ENCODE measurements around the gene KCNA2.

The KCNA2 gene

GRCh38 chr1:110593902-110594301, 12.3 kb downstream of the KCNA2 start (continued):
- TF ChIP-seq, protein P1, sequence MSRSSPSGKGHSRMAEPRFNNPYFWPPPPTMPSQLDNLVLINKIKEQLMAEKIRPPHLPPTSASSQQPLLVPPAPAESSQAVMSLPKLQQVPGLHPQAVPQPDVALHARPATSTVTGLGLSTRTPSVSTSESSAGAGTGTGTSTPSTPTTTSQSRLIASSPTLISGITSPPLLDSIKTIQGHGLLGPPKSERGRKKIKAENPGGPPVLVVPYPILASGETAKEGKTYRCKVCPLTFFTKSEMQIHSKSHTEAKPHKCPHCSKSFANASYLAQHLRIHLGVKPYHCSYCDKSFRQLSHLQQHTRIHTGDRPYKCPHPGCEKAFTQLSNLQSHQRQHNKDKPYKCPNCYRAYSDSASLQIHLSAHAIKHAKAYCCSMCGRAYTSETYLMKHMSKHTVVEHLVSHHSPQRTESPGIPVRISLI (tag by site-specific recombination; IDR thresholded peaks at IDR 0.05): no peak
- TF ChIP-seq RBAK (tag by site-specific recombination; IDR thresholded peaks at IDR 0.05): no peak

DNA sequence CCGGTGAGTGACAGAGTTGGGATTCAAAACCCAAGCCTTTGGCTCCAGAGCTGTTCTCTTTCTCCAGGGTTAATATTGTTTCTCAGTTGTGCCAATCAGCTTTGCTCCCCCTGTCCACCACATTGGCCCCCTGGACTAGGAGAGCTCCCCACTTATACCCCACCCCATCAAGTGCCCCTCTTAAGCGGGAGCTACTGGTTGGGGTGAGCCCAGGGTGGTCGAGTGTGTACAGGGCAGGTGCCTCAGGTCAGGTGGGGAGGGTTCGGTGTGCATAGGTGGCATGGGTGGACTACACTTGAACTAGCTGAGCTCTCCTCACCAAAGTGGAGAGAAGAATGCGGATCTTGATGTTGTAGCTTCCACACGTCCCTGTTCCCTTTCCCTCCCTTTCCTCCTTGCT, 14.2 kb downstream of the KCNA2 start:
- Histone ChIP-seq H3K4me3 (ENCODE audit: low read depth, low read length) (no peak overlapping the region), H3K36me3 (ENCODE audit: control insufficient read depth in 2 of 2, insufficient read depth in 1 of 2, low read length in 2 of 2) (no peaks in the 10 kb centered on the region), H3K27ac (ENCODE audit: extremely low read depth, low read depth, low read length) (no peak overlapping the region), H3K9me3 (ENCODE audit: control insufficient read depth, insufficient read depth, low read depth, low read length) (no peaks in the 10 kb centered on the region), H3K4me1 (ENCODE audit: control insufficient read depth, insufficient read depth, low read length) (no peaks in the 10 kb centered on the region)
- TF ChIP-seq ZNF670 (tag by site-specific recombination; IDR thresholded peaks at IDR 0.05; ENCODE audit: low read depth): no peak
- POLR2A ChIA-PET: no interaction called here
- CTCF ChIA-PET: interaction anchor here (0.9 to 1.1 kb wide), 2 partner anchors 37 to 189 kb away, joined by 4 to 6 read pairs; no protein-coding TSS in a partner anchor

GRCh38 chr1:110588991-110589390, 17.2 kb downstream of the KCNA2 start:
- Histone ChIP-seq H3K36me3 (ENCODE audit: control insufficient read depth in 2 of 2, insufficient read depth in 1 of 2, low read length in 2 of 2) (no peaks in the 10 kb centered on the region), H3K27ac (ENCODE audit: extremely low read depth, low read depth, low read length) (no peak overlapping the region), H3K9me3 (ENCODE audit: control insufficient read depth, insufficient read depth, low read depth, low read length) (no peaks in the 10 kb centered on the region), H3K4me1 (ENCODE audit: control insufficient read depth, insufficient read depth, low read length) (no peaks in the 10 kb centered on the region), H3K4me3 (ENCODE audit: low read depth, low read length) (no peak overlapping the region)
- ChIA-PET CTCF (interaction anchor here (1.0 kb wide), 1 partner anchor 65 kb away, joined by 5 read pairs; no protein-coding TSS in a partner anchor), POLR2A (no interaction called here)
- TF ChIP-seq ZNF324 (tag by site-specific recombination; IDR thresholded peaks at IDR 0.05) (no peak), ZNF366 (tag by site-specific recombination; conservative IDR thresholded peaks at IDR 0.05) (no peak), ZNF19 (tag by site-specific recombination; IDR thresholded peaks at IDR 0.05; ENCODE audit: low read depth) (no peak), ZNF830 (tag by site-specific recombination; IDR thresholded peaks at IDR 0.05; ENCODE audit: low read depth) (no peak), ZNF221 (tag by site-specific recombination; IDR thresholded peaks at IDR 0.05; ENCODE audit: borderline replicate concordance) (no peak), ZBTB17 (tag by site-specific recombination; IDR thresholded peaks at IDR 0.05) (no peak), KLF1 (tag by site-specific recombination; IDR thresholded peaks at IDR 0.05) (no peak), ZNF311 (tag by site-specific recombination; IDR thresholded peaks at IDR 0.05; ENCODE audit: borderline replicate concordance) (no peak), ZNF596 (tag by site-specific recombination; IDR thresholded peaks at IDR 0.05) (no peak), MZF1 (tag by site-specific recombination; IDR thresholded peaks at IDR 0.05; ENCODE audit: borderline replicate concordance) (no peak), ZFHX2 (tag by site-specific recombination; conservative IDR thresholded peaks at IDR 0.05) (no peak), ZNF350 (tag by site-specific recombination; IDR thresholded peaks at IDR 0.05) (no peak), ZNF416 (tag by site-specific recombination; IDR thresholded peaks at IDR 0.05) (no peak), ZNF76 (tag by site-specific recombination; IDR thresholded peaks at IDR 0.05; ENCODE audit: borderline replicate concordance, low read depth) (no peak), KLF8 (tag by site-specific recombination; IDR thresholded peaks at IDR 0.05) (no peak), ZNF645 (tag by site-specific recombination; IDR thresholded peaks at IDR 0.05) (no peak), ZNF280D (tag by site-specific recombination; IDR thresholded peaks at IDR 0.05) (no peak)
- TF ChIP-seq, protein P2, sequence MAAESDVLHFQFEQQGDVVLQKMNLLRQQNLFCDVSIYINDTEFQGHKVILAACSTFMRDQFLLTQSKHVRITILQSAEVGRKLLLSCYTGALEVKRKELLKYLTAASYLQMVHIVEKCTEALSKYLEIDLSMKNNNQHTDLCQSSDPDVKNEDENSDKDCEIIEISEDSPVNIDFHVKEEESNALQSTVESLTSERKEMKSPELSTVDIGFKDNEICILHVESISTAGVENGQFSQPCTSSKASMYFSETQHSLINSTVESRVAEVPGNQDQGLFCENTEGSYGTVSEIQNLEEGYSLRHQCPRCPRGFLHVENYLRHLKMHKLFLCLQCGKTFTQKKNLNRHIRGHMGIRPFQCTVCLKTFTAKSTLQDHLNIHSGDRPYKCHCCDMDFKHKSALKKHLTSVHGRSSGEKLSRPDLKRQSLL (tag by site-specific recombination; IDR thresholded peaks at IDR 0.05): no peak
- TF ChIP-seq, protein P3, sequence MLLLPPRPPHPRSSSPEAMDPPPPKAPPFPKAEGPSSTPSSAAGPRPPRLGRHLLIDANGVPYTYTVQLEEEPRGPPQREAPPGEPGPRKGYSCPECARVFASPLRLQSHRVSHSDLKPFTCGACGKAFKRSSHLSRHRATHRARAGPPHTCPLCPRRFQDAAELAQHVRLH (tag by site-specific recombination; IDR thresholded peaks at IDR 0.05): no peak
- TF ChIP-seq, protein P4, sequence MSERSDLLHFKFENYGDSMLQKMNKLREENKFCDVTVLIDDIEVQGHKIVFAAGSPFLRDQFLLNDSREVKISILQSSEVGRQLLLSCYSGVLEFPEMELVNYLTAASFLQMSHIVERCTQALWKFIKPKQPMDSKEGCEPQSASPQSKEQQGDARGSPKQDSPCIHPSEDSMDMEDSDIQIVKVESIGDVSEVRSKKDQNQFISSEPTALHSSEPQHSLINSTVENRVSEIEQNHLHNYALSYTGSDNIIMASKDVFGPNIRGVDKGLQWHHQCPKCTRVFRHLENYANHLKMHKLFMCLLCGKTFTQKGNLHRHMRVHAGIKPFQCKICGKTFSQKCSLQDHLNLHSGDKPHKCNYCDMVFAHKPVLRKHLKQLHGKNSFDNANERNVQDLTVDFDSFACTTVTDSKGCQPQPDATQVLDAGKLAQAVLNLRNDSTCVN (tag by site-specific recombination; optimal IDR thresholded peaks at IDR 0.05): no peak
